ENCODE data around the gene ENPP1. TPM values are rescaled to one million over a fixed set of nuclear protein-coding genes. Genes with fewer than 3 reads are reported as not detected.

The ENPP1 gene
- total and polyA plus RNA-seq, 8 donors = 1.6 to 2.5 (median 2.0) TPM

DNA sequence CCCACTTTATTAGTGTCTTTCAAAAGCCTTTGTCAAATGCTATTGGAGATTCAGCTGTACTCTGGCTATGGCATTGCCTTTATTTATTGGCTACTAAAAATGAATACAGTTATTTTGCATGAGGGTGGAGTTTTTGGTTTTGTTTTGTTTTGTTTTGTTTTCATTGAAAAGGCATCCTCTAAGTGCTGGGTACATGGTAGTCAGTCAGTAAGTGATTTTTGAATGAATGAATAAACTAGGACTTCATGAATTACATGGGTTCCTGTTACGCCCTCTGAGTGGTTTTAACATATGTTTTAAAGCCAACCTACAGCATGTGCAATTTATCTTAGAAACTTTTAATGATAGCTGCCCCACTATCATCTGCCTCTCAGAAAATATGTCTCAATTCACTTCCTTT, 38.9 kb upstream of the ENPP1 start:
- TF ChIP-seq, protein P1, sequence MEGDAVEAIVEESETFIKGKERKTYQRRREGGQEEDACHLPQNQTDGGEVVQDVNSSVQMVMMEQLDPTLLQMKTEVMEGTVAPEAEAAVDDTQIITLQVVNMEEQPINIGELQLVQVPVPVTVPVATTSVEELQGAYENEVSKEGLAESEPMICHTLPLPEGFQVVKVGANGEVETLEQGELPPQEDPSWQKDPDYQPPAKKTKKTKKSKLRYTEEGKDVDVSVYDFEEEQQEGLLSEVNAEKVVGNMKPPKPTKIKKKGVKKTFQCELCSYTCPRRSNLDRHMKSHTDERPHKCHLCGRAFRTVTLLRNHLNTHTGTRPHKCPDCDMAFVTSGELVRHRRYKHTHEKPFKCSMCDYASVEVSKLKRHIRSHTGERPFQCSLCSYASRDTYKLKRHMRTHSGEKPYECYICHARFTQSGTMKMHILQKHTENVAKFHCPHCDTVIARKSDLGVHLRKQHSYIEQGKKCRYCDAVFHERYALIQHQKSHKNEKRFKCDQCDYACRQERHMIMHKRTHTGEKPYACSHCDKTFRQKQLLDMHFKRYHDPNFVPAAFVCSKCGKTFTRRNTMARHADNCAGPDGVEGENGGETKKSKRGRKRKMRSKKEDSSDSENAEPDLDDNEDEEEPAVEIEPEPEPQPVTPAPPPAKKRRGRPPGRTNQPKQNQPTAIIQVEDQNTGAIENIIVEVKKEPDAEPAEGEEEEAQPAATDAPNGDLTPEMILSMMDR (IDR thresholded peaks at IDR 0.05) = no peak
- Histone ChIP-seq H3K9me3 (no peaks in the 10 kb centered on the region), H3K27ac (no peak overlapping the region), H3K4me3 (no peak overlapping the region), H3K27me3 (no peaks in the 10 kb centered on the region), H3K4me1 (no peaks in the 10 kb centered on the region), H3K36me3 (no peaks in the 10 kb centered on the region)
- intact Hi-C loops (cut with DNase I) = no loop called here
- no peak for ATAC-seq
- no peak for DNase-seq

DNA sequence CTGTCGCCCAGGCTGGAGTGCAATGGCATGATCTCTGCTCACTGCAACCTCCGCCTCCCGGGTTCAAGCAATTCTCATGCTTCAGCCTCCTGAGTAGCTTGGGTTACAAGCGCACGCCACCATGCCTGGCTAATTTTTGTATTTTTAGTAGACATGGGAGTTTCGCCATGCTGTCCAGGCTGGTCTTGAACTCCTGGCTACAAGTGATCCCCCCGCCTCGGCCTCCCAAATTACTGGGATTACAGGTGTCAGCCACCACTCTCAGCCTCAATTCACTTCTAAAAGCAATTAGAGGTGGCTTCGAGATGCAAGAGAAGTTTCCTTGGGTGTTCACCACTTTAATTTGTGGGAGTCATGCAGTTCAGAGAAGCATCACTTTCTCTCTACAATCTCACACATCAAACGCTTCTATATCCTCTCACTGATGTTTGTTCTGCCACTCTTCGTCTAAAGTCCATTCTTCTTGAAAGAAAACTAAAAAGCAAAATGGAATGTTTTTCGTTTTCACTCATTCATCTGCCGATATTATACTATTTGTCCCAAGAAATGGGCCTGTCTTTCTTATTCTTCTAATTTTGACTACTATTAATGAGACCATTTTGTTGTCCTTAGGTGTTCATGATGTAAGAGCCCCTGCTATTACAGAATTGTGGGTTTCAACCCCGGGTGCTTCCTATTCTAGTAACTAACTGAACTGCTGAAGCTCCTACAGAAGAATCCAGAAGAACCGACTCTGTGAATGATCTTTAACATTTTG, 38.3 kb upstream of the ENPP1 start:
- no peaks in the 10 kb centered on the region for H3K27me3 ChIP-seq
- H3K36me3 ChIP-seq = no peaks in the 10 kb centered on the region
- ATAC-seq = no peak
- H3K9me3 ChIP-seq = no peaks in the 10 kb centered on the region
- H3K4me3 ChIP-seq = no peak overlapping the region
- no peak overlapping the region for H3K27ac ChIP-seq
- intact Hi-C loops (cut with DNase I) = no loop called here
- TF ChIP-seq, protein P1 (IDR thresholded peaks at IDR 0.05) = no peak
- no peaks in the 10 kb centered on the region for H3K4me1 ChIP-seq
- DNase-seq = no peak

DNA sequence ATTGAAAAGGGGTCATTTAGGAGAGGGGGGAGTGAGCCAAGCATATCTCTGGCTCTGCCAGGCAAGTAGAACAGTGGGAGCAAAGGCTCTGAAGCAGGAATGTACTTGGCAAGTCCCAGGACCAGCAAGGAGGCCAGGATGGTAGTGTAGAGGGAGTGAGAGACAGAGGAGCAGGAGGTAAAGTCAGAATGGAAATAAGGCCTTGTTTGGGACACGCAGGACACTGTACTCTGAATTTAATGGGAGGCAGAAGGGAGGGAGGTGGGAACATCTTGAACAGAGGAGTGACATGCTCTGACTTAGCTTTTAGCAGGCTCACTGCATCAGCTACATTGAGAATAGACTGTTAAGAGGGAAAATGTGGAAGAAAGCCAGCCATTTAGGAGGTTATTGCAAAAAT, 37.0 kb upstream of the ENPP1 start:
- Histone ChIP-seq H3K27ac (no peak overlapping the region), H3K4me1 (no peaks in the 10 kb centered on the region), H3K9me3 (no peaks in the 10 kb centered on the region), H3K27me3 (no peaks in the 10 kb centered on the region), H3K36me3 (no peaks in the 10 kb centered on the region), H3K4me3 (no peak overlapping the region)
- intact Hi-C loops (cut with DNase I) = no loop called here
- TF ChIP-seq, protein P1 (IDR thresholded peaks at IDR 0.05) = no peak
- DNase-seq = no peak
- no peak for ATAC-seq

DNA sequence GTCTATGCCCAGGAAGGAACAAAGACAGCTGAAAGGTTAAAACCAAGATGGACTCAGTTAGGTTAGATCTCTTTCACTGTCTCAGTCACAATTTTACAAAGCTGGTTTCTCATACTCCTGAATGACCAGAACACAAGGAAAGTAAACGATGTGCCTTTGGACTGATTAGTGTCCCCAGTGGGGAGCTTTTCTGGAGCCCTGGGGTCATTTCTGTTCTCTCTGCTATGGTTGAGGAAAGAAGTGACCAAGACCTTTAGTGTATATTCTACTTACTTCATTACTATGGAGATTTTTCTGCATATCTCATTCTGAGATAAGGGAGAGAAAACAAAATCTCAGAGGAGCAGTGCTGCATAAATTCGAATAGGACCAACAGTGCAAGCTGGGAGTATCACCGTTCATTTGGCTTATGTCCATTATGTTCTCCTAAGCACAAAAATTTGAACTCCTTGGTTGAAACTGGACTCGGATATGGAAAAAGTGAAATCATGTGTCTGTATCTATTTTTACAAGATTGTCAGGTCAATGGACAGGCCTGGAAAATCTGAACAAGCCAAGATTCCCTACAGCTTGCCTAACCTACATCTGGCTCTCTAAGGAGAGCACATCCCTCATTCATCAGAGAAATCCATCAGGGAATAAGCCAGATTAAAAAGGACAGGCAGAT, 34.4 kb upstream of the ENPP1 start:
- Histone ChIP-seq H3K4me3 (no peak overlapping the region), H3K4me1 (no peaks in the 10 kb centered on the region), H3K27ac (no peak overlapping the region), H3K36me3 (no peaks in the 10 kb centered on the region), H3K27me3 (no peaks in the 10 kb centered on the region), H3K9me3 (no peaks in the 10 kb centered on the region)
- ATAC-seq = no peak
- intact Hi-C loops (cut with DNase I) = no loop called here
- no peak for DNase-seq
- TF ChIP-seq, protein P1 (IDR thresholded peaks at IDR 0.05) = no peak

DNA sequence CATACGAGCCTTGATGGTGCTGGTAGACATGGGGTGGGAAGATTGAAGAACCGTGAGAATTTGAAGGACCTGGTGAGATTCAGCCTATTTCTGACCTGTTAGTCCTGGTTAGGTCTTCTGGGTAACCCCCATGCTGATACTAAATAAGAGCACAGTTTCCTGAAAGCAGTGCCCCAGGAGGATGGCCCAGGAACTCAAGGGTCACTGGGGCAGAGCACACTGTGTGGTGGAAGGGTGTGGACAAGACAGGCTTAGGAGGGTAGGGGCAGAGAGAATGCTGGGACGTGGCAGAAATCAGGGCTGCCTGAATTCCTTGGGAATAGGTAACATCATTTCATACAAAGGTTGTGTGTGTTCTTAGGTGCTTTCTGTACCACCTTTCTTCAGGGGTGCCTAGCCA, 31.9 kb upstream of the ENPP1 start:
- TF ChIP-seq, protein P1 (IDR thresholded peaks at IDR 0.05) = no peak
- ATAC-seq (no peak), DNase-seq (no peak)
- no peak overlapping the region for H3K4me3 ChIP-seq
- no peaks in the 10 kb centered on the region for H3K9me3 ChIP-seq
- H3K27me3 ChIP-seq = no peaks in the 10 kb centered on the region
- intact Hi-C loops (cut with DNase I) = no loop called here
- no peaks in the 10 kb centered on the region for H3K36me3 ChIP-seq
- H3K4me1 ChIP-seq = no peaks in the 10 kb centered on the region
- H3K27ac ChIP-seq = no peak overlapping the region
